GM12875 (cell line): ENCODE data around the gene M1AP.
"Not testable (repeated sequence)": the region's sequence is repeated elsewhere in the genome, so short reads cannot be mapped to it uniquely, and the experiment has no call there.

Experiments
- H3K4me3 ChIP-seq: one replicate; pipeline ENCODE4 v1.5.1; 2011; ENCODE audit warnings: low read depth, low read length, control low read depth
- TF ChIP-seq, protein P1 (sequence below): IDR thresholded peaks from 2 replicates; pipeline ENCODE4 v1.5.1; 2011; ENCODE audit warnings: low read depth, mild to moderate bottlenecking, control low read depth, inconsistent platforms, low read length, moderate library complexity, borderline replicate concordance; ENCODE audit not compliant: insufficient read depth

The M1AP gene

DNA sequence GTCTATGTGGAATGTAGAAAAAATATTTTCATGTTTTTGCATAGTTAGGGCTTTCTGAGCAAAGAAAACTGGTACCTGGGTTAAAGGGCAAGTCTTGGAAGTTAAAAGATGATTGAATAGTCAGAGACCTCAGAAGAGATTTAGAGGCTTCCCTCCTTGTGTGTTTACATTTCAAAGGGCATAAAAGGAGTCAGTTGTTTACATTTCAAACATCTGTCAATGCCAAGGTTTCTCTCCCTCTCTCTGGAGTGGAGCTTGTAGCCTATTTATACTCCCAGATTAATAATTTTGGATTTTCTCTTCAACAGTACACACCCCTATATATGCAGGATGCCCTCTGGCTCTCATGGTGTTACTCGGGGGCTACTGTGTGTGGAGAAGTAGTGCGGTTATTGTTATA is 8.6 kb downstream of the M1AP start:
- TF ChIP-seq, protein P1, sequence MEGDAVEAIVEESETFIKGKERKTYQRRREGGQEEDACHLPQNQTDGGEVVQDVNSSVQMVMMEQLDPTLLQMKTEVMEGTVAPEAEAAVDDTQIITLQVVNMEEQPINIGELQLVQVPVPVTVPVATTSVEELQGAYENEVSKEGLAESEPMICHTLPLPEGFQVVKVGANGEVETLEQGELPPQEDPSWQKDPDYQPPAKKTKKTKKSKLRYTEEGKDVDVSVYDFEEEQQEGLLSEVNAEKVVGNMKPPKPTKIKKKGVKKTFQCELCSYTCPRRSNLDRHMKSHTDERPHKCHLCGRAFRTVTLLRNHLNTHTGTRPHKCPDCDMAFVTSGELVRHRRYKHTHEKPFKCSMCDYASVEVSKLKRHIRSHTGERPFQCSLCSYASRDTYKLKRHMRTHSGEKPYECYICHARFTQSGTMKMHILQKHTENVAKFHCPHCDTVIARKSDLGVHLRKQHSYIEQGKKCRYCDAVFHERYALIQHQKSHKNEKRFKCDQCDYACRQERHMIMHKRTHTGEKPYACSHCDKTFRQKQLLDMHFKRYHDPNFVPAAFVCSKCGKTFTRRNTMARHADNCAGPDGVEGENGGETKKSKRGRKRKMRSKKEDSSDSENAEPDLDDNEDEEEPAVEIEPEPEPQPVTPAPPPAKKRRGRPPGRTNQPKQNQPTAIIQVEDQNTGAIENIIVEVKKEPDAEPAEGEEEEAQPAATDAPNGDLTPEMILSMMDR: no peak
- H3K4me3 ChIP-seq: no peak overlapping the region

DNA sequence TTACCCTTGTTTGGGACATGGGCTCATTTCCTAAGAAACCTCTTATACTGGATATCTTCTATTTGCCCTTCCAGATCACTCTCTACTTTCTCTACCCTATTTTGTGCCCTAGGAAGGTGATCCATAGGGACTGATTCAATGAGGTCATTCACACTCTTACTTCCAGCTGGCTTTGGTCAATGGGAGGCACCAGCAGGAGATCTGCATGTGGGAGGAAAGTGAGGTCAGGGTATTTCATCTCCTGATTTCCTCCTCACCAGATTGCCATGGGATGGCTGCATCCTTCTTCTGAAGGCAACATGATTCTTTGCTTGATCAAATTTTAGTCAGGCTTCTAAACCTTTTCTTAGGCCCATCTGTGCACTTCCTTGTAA is 15.2 kb downstream of the M1AP start:
- no peak overlapping the region for H3K4me3 ChIP-seq
- TF ChIP-seq, protein P1: no peak

DNA sequence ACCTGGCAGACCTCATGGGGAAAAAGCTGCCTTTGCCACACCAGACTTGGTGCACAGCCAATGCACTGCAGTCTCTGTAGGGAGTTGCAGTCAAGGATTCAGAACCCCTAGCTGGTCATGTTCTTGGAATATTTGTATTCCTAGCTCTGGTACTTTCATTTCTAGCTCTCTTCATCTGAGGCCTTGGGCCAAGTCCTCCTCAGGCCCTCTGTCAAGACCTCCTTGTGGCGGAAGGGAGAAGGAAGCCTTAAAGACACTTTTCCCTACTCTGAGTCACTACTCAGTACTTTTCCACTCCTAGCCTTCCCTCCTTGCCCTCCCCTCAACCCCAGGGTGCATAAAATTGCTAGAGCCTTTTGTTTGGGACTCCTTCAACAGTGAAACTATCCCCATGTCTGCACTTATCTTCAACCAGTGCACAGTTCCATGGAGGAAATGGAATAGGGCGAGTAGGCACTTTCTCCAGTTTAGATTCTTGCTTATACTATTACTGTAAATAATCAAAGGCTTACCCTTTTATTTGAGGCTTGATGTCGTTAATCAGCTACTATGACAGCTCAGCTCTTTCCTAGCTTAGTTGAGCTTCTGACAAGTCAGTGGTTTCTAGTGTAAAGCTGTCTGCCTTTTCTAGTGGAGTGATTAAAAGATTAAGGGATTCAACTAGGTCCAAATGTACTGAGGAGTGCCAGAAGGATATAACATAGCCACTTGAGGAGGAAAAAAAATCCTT is 15.8 kb downstream of the M1AP start:
- H3K4me3 ChIP-seq: no peak overlapping the region
- TF ChIP-seq, protein P1: 0 out of 2 replicates have a peak, but pooled peaks have one; percentile 8

DNA sequence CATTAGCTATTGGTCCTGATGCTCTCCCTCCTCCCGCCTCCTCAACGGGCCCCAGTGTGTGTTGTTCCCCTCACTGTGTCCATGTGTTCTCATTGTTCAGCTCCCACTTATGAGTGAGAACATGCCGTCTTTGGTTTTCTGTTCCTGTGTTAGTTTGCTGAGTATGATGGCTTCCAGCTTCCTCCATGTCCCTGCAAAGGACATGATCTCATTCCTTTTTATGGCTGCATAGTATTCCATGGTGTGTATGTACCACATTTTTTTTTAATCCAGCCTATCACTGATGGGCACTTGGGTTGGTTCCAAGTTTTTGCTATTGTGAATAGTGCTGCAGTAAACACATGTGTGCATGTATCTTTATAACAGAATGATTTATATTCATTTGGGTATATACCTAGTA is 17.7 kb downstream of the M1AP start:
- not testable (repeated sequence) for H3K4me3 ChIP-seq

DNA sequence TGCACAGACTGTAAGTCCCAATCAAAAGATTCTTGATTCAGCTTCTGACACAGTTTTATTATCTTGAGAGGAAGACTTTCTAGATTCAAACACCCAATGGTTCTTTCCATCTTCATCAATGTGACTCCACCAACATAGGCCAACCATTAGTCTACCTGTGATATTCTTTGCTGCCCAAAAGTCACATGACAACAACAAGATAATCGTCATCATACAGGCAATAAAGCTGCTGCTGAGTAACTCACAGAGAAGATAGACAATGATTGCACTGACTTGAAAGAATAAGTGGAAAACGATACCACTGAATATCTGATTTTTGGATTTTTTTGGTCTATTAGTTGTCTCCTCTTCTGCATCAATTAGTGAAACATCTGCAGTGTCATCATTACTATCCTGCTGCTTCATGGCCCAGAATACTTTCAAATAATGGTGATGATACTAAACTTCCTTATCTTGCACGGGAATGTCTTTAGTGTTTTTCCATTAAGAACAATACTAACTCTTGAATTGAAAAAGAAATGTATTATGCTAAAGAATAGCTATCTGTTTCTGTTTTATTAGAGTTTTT is 19.5 kb downstream of the M1AP start:
- TF ChIP-seq, protein P1: no peak
- H3K4me3 ChIP-seq: no peak overlapping the region

DNA sequence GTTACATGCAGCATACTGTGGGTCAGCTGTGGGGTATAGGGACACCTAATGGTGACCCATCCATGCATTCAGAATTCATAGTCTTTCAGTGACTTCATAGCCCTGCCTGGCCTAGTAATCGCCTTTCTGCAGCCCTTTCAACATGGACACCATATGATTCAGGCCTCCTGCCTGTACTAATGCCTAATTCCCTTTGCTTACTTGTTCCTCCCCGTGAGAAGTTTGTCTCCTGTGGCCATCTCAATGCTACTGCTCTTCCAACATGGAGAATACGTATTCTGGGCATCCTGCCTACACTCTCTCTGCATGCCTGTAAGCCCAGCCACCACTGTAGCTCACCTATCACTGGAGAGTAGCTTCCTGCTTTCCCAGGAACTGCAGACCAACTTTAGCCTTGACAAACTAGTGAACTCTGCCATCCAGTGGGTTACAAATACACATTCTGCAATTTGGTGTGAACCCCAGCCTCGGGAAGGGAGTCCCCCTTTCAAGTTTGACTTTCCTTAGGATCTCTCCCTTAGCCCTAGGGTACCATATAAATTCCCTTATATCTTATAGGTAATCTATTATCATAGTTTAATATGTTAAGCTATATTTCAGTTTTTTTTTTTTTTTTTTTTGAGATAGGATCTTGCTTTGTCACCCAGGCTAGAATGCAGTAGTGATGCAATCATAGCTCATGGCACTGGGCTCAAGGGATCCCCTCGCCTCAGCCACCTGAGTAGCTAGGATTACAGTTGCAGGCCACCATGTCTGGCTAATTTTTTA is 22.3 kb downstream of the M1AP start:
- H3K4me3 ChIP-seq: no peak overlapping the region
- TF ChIP-seq, protein P1: no peak

DNA sequence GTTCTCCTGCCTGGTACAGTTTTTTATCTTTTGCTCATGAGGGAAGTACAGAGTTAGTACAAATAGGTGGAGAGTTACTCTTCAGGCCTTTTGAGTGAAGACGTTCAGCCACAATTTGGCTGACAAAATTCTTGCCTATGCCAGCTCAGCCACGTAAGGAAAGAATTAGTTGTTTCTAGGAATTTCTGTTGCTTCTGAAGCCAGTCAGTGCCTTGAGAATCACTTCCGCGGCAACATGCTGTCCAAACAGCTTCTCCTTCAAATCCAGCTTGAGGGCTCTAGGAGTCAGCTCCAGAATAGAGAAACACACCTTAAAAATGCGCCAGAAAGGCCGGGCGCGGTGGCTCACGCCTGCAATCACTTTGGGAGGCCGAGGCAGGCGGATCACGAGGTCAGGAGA is 27.5 kb downstream of the M1AP start:
- no peak overlapping the region for H3K4me3 ChIP-seq
- TF ChIP-seq, protein P1: no peak
